Panc1 (cell line): ENCODE results near the gene MYBBP1A. TPM values are rescaled to one million over a fixed set of nuclear protein-coding genes. Genes with fewer than 3 reads are reported as not detected.

ENCODE experiments used
- ATAC-seq: fragments of 200-7000 bp; cut with Tn5 transposase; 2 replicates; pipeline ENCODE4 v1.9.1; 2020; ENCODE audit warnings: mild to moderate bottlenecking, moderate library complexity
- BruUV-seq: library from RNA; stranded (reverse); fragments of 400-500 nt; replicated peaks from 2 replicates; lab custom pipeline; 2021; lab: Mats Ljungman, UMichigan
- CTCF ChIA-PET: fragments of 300-600 bp; sonication (Branson Sonifier 250); formaldehyde crosslinking; loops from one replicate; lab custom pipeline; 2022; ENCODE audit warnings: antibody characterized with exemption; lab: Charles Lee
- POLR2A ChIA-PET: fragments of 300-600 bp; sonication (Branson Sonifier 250); formaldehyde crosslinking; loops from one replicate; lab custom pipeline; 2022; ENCODE audit warnings: antibody characterized with exemption; lab: Charles Lee
- DNase-seq: peaks from one replicate; pipeline ENCODE4 v3.0.0-alpha.2; 2010; ENCODE audit warnings: low read depth, low spot score
- H3K27ac ChIP-seq: 2 replicates; pipeline ENCODE4 v1.5.1; 2011; ENCODE audit warnings: mild to moderate bottlenecking, low read length, inconsistent platforms
- H3K27me3 ChIP-seq: fragments of 200-500 bp; sonication (Bioruptor generic); 2 replicates; pipeline ENCODE4 v1.6.0; 2014; ENCODE audit warnings: low read length, inconsistent platforms; ENCODE audit not compliant: control insufficient read depth, insufficient read depth
- H3K36me3 ChIP-seq: fragments of 200-500 bp; sonication (Bioruptor generic); 2 replicates; pipeline ENCODE4 v1.5.1; 2014; ENCODE audit warnings: inconsistent platforms, mild to moderate bottlenecking, low read length, moderate library complexity; ENCODE audit not compliant: control insufficient read depth, insufficient read depth
- H3K4me1 ChIP-seq: 2 replicates; pipeline ENCODE4 v1.5.1; 2011; ENCODE audit warnings: inconsistent platforms, mild to moderate bottlenecking, low read length, moderate library complexity; ENCODE audit not compliant: control insufficient read depth, insufficient read depth
- H3K4me3 ChIP-seq, 2 experiments: 2 replicates each; pipeline ENCODE4 v1.5.1; 2011 to 2012; ENCODE audit warnings: low read depth in 2 of 2, low read length in 2 of 2, mild to moderate bottlenecking in 2 of 2, inconsistent platforms in 1 of 2, moderate library complexity in 1 of 2
- H3K9me3 ChIP-seq: fragments of 200-500 bp; sonication (Bioruptor generic); 2 replicates; pipeline ENCODE4 v1.5.1; 2014; ENCODE audit warnings: low read depth, mild to moderate bottlenecking, inconsistent platforms, low read length, moderate library complexity; ENCODE audit not compliant: control insufficient read depth, insufficient read depth
- POLR2AphosphoS5 ChIP-seq: IDR thresholded peaks from 2 replicates; pipeline ENCODE4 v1.6.1; 2012; ENCODE audit warnings: mild to moderate bottlenecking, low read depth, low read length, moderate library complexity
- SIN3A ChIP-seq: IDR thresholded peaks from 2 replicates; pipeline ENCODE4 v1.6.1; 2012; ENCODE audit warnings: low read depth, mild to moderate bottlenecking, low read length, moderate library complexity, borderline replicate concordance; ENCODE audit not compliant: insufficient read depth
- TCF7L2 ChIP-seq: IDR thresholded peaks from 2 replicates; pipeline ENCODE4 v1.6.1; 2011; ENCODE audit warnings: mild to moderate bottlenecking, low read depth, low read length, inconsistent platforms
- in situ Hi-C: cut with HindIII; loops from 2 replicates; pipeline ENCODE4 v1.10.0; 2016; ENCODE audit warnings: low sequenced_read_pairs, low pct_unique_long_range_greater_than_20kb
- intact Hi-C: fragments of 100-400 bp; cut with micrococcal nuclease; formaldehyde crosslinking; loops from one replicate; pipeline ENCODE4 v1.10.0; 2022; ENCODE audit not compliant: unreplicated experiment
- total RNA-seq: library from RNA; stranded (reverse); gene quantifications from one replicate; pipeline ENCODE4 v1.2.1, GENCODE V29; 2021; ENCODE audit not compliant: unreplicated experiment
- TF ChIP-seq, protein P1 (sequence below), 2 experiments: IDR thresholded peaks; 2 replicates each; pipeline ENCODE4 v1.6.1; 2011 to 2012; ENCODE audit warnings: low read depth in 2 of 2, control low read depth in 1 of 2, low read length in 1 of 2, mild to moderate bottlenecking in 1 of 2, moderate library complexity in 1 of 2; ENCODE audit not compliant: insufficient read depth in 1 of 2
- TF ChIP-seq, protein P2 (sequence below): fragments of 450-650 bp; IDR thresholded peaks from 2 replicates; pipeline ENCODE4 v1.5.1; 2017; ENCODE audit warnings: mild to moderate bottlenecking

Gene MYBBP1A
- total RNA-seq, 1 experiment from 2014 or later: 95.6 TPM

DNA sequence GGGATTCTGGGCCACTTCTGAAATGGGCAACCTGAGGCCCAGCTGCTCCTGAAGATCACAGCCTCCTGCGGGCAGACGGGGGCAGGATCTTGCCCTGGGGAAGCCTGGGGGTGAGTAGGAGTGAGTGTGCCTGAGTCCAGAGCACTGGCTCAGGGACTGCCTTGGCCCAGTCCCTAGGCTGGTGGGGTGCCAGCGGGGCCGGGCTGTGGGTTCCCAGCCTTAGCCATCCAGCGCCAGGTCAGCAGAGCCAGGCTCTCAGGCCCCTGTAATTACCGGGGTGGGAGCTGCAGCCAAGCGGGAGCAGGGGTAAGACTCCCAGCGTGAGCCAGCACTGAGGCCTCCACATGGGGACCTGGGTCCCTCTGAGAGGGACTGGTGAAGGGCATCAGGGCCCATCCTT lies 48.3 kb downstream of the MYBBP1A start:
- in situ Hi-C loops (no loop called here), intact Hi-C loops (no loop called here)
- ChIA-PET CTCF (no interaction called here), POLR2A (no interaction called here)
- Histone ChIP-seq H3K9me3 (no peaks in the 10 kb centered on the region), H3K4me1 (no peaks in the 10 kb centered on the region), H3K4me3 (no peak overlapping the region), H3K36me3 (no peaks in the 10 kb centered on the region), H3K27ac (no peak overlapping the region), H3K27me3 (no peaks in the 10 kb centered on the region)
- DNase-seq (no peak), ATAC-seq (no peak)
- TF ChIP-seq SIN3A (no peak), POLR2AphosphoS5 (no peak), TCF7L2 (no peak)
- TF ChIP-seq, protein P1, sequence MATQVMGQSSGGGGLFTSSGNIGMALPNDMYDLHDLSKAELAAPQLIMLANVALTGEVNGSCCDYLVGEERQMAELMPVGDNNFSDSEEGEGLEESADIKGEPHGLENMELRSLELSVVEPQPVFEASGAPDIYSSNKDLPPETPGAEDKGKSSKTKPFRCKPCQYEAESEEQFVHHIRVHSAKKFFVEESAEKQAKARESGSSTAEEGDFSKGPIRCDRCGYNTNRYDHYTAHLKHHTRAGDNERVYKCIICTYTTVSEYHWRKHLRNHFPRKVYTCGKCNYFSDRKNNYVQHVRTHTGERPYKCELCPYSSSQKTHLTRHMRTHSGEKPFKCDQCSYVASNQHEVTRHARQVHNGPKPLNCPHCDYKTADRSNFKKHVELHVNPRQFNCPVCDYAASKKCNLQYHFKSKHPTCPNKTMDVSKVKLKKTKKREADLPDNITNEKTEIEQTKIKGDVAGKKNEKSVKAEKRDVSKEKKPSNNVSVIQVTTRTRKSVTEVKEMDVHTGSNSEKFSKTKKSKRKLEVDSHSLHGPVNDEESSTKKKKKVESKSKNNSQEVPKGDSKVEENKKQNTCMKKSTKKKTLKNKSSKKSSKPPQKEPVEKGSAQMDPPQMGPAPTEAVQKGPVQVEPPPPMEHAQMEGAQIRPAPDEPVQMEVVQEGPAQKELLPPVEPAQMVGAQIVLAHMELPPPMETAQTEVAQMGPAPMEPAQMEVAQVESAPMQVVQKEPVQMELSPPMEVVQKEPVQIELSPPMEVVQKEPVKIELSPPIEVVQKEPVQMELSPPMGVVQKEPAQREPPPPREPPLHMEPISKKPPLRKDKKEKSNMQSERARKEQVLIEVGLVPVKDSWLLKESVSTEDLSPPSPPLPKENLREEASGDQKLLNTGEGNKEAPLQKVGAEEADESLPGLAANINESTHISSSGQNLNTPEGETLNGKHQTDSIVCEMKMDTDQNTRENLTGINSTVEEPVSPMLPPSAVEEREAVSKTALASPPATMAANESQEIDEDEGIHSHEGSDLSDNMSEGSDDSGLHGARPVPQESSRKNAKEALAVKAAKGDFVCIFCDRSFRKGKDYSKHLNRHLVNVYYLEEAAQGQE (IDR thresholded peaks at IDR 0.05; ENCODE audit: insufficient read depth in 1 of 2, low read depth in 2 of 2, low read length in 1 of 2): no peak
- TF ChIP-seq, protein P2, sequence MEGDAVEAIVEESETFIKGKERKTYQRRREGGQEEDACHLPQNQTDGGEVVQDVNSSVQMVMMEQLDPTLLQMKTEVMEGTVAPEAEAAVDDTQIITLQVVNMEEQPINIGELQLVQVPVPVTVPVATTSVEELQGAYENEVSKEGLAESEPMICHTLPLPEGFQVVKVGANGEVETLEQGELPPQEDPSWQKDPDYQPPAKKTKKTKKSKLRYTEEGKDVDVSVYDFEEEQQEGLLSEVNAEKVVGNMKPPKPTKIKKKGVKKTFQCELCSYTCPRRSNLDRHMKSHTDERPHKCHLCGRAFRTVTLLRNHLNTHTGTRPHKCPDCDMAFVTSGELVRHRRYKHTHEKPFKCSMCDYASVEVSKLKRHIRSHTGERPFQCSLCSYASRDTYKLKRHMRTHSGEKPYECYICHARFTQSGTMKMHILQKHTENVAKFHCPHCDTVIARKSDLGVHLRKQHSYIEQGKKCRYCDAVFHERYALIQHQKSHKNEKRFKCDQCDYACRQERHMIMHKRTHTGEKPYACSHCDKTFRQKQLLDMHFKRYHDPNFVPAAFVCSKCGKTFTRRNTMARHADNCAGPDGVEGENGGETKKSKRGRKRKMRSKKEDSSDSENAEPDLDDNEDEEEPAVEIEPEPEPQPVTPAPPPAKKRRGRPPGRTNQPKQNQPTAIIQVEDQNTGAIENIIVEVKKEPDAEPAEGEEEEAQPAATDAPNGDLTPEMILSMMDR: no peak
- no TSS peak for BruUV-seq

DNA sequence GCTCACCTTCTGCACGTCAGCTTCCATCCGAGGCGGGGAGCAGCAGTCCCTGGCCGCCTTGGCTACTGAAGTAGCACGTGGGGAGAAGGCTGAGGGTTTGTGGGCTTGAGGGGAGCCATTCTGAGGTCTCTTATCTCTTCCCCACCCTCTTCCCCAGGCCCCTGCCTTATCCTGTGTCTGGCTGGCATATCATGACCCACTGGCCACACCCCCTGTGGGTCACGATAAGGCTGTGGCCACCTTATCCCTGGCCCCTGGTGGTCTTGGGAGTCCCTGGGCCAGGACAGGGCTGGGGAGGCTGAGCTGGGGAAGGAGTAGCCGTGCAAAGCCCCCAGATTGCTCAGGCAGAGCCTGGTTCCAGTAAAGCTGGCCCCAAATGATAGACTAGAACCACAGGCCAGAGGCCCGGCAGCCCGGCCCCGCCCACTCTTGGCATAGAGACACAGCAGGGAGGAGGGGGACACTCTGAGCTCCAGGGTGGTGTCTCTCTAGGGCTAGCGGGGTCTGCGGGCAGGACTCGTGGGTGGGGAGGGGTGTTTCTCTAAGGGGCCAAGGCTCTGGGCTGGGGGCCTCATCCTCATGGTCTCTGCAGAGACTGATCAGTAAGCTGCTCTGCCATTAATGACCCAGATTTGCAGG lies 48.9 kb downstream of the MYBBP1A start:
- H3K4me3 ChIP-seq: no peak overlapping the region
- no peaks in the 10 kb centered on the region for H3K27me3 ChIP-seq
- BruUV-seq: no TSS peak
- H3K4me1 ChIP-seq: no peaks in the 10 kb centered on the region
- ATAC-seq: no peak
- H3K27ac ChIP-seq: no peak overlapping the region
- ChIA-PET CTCF (interaction anchor here (0.6 kb wide), 1 partner anchor 53 kb away, joined by 3 read pairs; no protein-coding TSS in a partner anchor), POLR2A (no interaction called here)
- in situ Hi-C loops: no loop called here
- no peak for DNase-seq
- no peaks in the 10 kb centered on the region for H3K9me3 ChIP-seq
- TF ChIP-seq POLR2AphosphoS5: no peak
- TF ChIP-seq, protein P2: no peak
- no peak for TF ChIP-seq SIN3A
- TF ChIP-seq, protein P1 (IDR thresholded peaks at IDR 0.05; ENCODE audit: insufficient read depth in 1 of 2, low read depth in 2 of 2, low read length in 1 of 2): no peak
- no peak for TF ChIP-seq TCF7L2
- no peaks in the 10 kb centered on the region for H3K36me3 ChIP-seq
- intact Hi-C loops: no loop called here
